HepG2 (cell line): Measurements from ENCODE around the gene SLC35B1. TPM values are rescaled to one million over a fixed set of nuclear protein-coding genes. Genes with fewer than 3 reads are reported as not detected.

Experiments
- ARHGAP35 ChIP-seq: sonication (generic); formaldehyde crosslinking; IDR thresholded peaks from 2 replicates; pipeline ENCODE4 v1.9.0; 2022; ENCODE audit warnings: mild to moderate bottlenecking, inconsistent platforms, moderate library complexity, missing genetic modification reagents, borderline replicate concordance
- CHD2 ChIP-seq: IDR thresholded peaks from 2 replicates; pipeline ENCODE4 v1.6.1; 2011; ENCODE audit warnings: low read depth, low read length, improper control_type of control experiment
- CREM ChIP-seq, 2 experiments: sonication (generic) in 1 of 2; formaldehyde crosslinking in 1 of 2; IDR thresholded peaks; 2 replicates each; pipeline versions ENCODE4 v1.4.0 to v1.6.1; 2016 to 2020; ENCODE audit warnings: antibody characterized with exemption in 1 of 2, mild to moderate bottlenecking in 1 of 2, missing genetic modification reagents in 1 of 2
- DZIP1 ChIP-seq: sonication (generic); formaldehyde crosslinking; IDR thresholded peaks from 2 replicates; pipeline ENCODE4 v1.5.0; 2020; ENCODE audit warnings: mild to moderate bottlenecking, missing genetic modification reagents
- EP300 ChIP-seq, 3 experiments: sonication (generic) in 1 of 3; formaldehyde crosslinking in 1 of 3; IDR thresholded peaks; 2 replicates each; pipeline versions ENCODE4 v1.5.1 to v1.6.1; 2011 to 2020; ENCODE audit warnings: low read depth in 2 of 3, low read length in 2 of 3, borderline replicate concordance in 1 of 3, improper control_type of control experiment in 1 of 3, mild to moderate bottlenecking in 1 of 3, missing genetic modification reagents in 1 of 3, moderate library complexity in 1 of 3
- GTF2F1 ChIP-seq: fragments of 150-350 bp; IDR thresholded peaks from 2 replicates; pipeline ENCODE4 v1.6.1; 2014; ENCODE audit warnings: low read length
- HMGA1 ChIP-seq: sonication (generic); formaldehyde crosslinking; conservative IDR thresholded peaks from 2 replicates; pipeline ENCODE4 v1.4.0; 2020; ENCODE audit warnings: missing genetic modification reagents
- IKZF4 ChIP-seq: sonication (generic); formaldehyde crosslinking; IDR thresholded peaks from 2 replicates; pipeline ENCODE4 v1.5.1; 2020; ENCODE audit warnings: borderline replicate concordance, mild to moderate bottlenecking, low read depth, missing genetic modification reagents; ENCODE audit errors: not compliant biosample characterization
- NCOR1 ChIP-seq: fragments of 200-600 bp; sonication (generic); IDR thresholded peaks from 2 replicates; pipeline ENCODE4 v1.7.0; 2017; ENCODE audit warnings: antibody characterized with exemption, low read length, borderline replicate concordance
- SUZ12 ChIP-seq: fragments of 150-350 bp; IDR thresholded peaks from 2 replicates; pipeline ENCODE4 v1.6.1; 2014; ENCODE audit warnings: low read depth, low read length
- ZBTB46 ChIP-seq: sonication (generic); formaldehyde crosslinking; IDR thresholded peaks from 2 replicates; pipeline ENCODE4 v1.4.0; 2020; ENCODE audit warnings: mild to moderate bottlenecking, missing genetic modification reagents, borderline replicate concordance
- ZNF329 ChIP-seq: sonication (generic); formaldehyde crosslinking; IDR thresholded peaks from 2 replicates; pipeline ENCODE4 v1.9.0; 2021; ENCODE audit warnings: low read depth, mild to moderate bottlenecking, missing genetic modification reagents
- ZNF503 ChIP-seq: sonication (generic); formaldehyde crosslinking; IDR thresholded peaks from 2 replicates; pipeline ENCODE4 v1.4.0; 2020; ENCODE audit warnings: missing genetic modification reagents
- polyA plus RNA-seq, 8 experiments: library from polyadenylated mRNA; depleted of rRNA in 3 of 8; stranded (reverse) in 7 of 8; unstranded in 1 of 8; fragments of >200 nt; fragmentation: Illumina TruSeq in 4 of 8; extraction: Trizol in 4 of 8; gene quantifications; 2 replicates each; pipeline versions ENCODE4 v1.2.1 to v1.2.3, GENCODE V29; 2011 to 2016; ENCODE audit warnings: low read depth in 4 of 8, missing spikeins in 1 of 8, mixed read lengths in 1 of 8; ENCODE audit not compliant: insufficient read depth in 1 of 8
- total RNA-seq, 5 experiments: library from RNA; depleted of rRNA; stranded (reverse); fragments of >200 nt; fragmentation: Illumina TruSeq; extraction: Trizol; gene quantifications; 2 replicates each; pipeline ENCODE4 v1.2.3, GENCODE V29; 2016; ENCODE audit warnings: low read depth in 1 of 5
- TF ChIP-seq, protein P1 (sequence below): sonication (generic); formaldehyde crosslinking; IDR thresholded peaks from 2 replicates; pipeline ENCODE4 v1.9.0; 2021; ENCODE audit warnings: missing genetic modification reagents, mild to moderate bottlenecking, borderline replicate concordance
- TF ChIP-seq, protein P2 (sequence below): sonication (generic); formaldehyde crosslinking; IDR thresholded peaks from 2 replicates; pipeline ENCODE4 v1.9.0; 2021; ENCODE audit warnings: missing genetic modification reagents, borderline replicate concordance

Gene SLC35B1
- total and polyA plus RNA-seq, 2 of the 13 experiments (the other 11 are each of a cell fraction or from before 2014, with no cell fraction given), result 99.6 to 113 TPM

- TF ChIP-seq ZNF503 (CRISPR knock-in tag) (peak; percentile 76), ZNF329 (CRISPR knock-in tag) (0 out of 2 replicates have a peak, but pooled peaks have one; percentile 83), ZBTB46 (CRISPR knock-in tag) (no peak), ARHGAP35 (peak; percentile 99), IKZF4 (CRISPR knock-in tag) (peak; percentile 98), CREM (IDR thresholded peaks at IDR 0.05) (peak; percentile 86), CREM (CRISPR knock-in tag; IDR thresholded peaks at IDR 0.05) (no peak), DZIP1 (peak; percentile 98), HMGA1 (CRISPR knock-in tag) (no peak), GTF2F1 (no peak), CHD2 (0 out of 2 replicates have a peak, but pooled peaks have one; percentile 23), NCOR1 (peak; percentile 47; the same call in 1 of the 2 replicates), SUZ12 (0 out of 2 replicates have a peak, but pooled peaks have one; percentile 19), EP300 (IDR thresholded peaks at IDR 0.05; ENCODE audit: low read depth in 2 of 2, low read length in 2 of 2) (no peak), EP300 (CRISPR knock-in tag; IDR thresholded peaks at IDR 0.05; ENCODE audit: borderline replicate concordance) (peak; percentile 32; the same call in 1 of the 2 replicates)
- TF ChIP-seq, protein P1, sequence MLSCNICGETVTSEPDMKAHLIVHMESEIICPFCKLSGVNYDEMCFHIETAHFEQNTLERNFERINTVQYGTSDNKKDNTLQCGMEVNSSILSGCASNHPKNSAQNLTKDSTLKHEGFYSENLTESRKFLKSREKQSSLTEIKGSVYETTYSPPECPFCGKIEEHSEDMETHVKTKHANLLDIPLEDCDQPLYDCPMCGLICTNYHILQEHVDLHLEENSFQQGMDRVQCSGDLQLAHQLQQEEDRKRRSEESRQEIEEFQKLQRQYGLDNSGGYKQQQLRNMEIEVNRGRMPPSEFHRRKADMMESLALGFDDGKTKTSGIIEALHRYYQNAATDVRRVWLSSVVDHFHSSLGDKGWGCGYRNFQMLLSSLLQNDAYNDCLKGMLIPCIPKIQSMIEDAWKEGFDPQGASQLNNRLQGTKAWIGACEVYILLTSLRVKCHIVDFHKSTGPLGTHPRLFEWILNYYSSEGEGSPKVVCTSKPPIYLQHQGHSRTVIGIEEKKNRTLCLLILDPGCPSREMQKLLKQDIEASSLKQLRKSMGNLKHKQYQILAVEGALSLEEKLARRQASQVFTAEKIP (CRISPR knock-in tag), result no peak
- TF ChIP-seq, protein P2, sequence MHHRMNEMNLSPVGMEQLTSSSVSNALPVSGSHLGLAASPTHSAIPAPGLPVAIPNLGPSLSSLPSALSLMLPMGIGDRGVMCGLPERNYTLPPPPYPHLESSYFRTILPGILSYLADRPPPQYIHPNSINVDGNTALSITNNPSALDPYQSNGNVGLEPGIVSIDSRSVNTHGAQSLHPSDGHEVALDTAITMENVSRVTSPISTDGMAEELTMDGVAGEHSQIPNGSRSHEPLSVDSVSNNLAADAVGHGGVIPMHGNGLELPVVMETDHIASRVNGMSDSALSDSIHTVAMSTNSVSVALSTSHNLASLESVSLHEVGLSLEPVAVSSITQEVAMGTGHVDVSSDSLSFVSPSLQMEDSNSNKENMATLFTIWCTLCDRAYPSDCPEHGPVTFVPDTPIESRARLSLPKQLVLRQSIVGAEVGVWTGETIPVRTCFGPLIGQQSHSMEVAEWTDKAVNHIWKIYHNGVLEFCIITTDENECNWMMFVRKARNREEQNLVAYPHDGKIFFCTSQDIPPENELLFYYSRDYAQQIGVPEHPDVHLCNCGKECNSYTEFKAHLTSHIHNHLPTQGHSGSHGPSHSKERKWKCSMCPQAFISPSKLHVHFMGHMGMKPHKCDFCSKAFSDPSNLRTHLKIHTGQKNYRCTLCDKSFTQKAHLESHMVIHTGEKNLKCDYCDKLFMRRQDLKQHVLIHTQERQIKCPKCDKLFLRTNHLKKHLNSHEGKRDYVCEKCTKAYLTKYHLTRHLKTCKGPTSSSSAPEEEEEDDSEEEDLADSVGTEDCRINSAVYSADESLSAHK, result peak; percentile 96; the same call in 1 of the 2 replicates
Observed at GRCh38 chr17:49677933-49678847, 29.6 kb downstream of the SLC35B1 start, which contains the start of gene SPOP (continued).
